GM19099 (cell line): ENCODE measurements around the gene CGAS.
A peak's percentile ranks its signal among the peaks of the same experiment; 100 is the strongest.

ENCODE experiments used
- POLR2A ChIP-seq: IDR thresholded peaks from 3 replicates; pipeline ENCODE4 v1.6.1; 2011; ENCODE audit warnings: low read depth; ENCODE audit not compliant: insufficient read length; ENCODE audit errors: extremely low read depth

CGAS gene

DNA sequence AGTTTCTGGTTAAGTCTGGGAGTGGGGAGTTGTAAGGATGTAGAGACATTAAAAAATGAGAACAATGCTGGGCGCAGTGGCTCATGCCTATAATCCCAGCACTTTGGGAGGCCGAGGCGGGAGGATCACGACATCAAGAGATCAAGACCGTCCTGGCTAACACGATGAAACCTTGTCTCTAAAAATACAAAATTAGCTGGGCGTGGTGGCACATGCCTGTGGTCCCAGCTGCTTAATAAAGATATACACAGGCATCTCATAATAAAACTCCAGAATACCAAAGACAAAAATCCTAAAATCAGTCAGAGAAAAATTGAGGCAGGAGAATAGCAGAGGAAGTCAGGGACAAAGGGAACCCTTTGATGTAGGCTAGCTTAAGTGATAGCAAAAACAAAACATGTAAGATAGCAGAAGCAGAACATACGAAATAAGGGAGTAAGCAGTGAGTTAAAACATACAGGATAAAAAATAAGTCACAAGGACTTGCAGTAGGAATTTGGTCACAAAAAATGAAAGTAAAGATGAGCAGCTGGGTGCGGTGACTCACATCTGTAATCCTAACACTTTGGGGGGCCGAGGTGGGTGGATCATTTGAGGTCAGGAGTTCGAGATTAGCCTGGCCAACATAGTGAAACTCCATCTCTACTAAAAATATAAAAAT lies 33.9 kb downstream of the CGAS start:
- no peak for TF ChIP-seq POLR2A

DNA sequence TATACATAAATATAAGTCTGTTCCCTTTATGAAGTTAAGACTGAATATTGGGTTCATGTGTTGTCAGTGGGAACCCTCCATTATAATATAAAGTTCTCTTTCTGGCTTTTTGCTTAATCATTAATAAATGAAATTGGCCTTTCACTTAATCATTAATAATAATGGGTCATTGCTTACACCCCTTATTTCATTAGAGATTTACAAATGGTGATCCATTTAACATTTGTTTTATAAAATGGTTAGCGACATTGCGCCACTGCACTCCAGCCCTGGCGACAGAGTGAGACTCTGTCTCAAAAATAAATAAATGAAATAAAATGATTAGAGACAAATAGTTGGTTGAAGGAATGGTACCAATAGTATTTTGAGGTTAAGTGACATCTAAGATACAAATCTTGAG lies 39.0 kb downstream of the CGAS start:
- TF ChIP-seq POLR2A, result no peak

DNA sequence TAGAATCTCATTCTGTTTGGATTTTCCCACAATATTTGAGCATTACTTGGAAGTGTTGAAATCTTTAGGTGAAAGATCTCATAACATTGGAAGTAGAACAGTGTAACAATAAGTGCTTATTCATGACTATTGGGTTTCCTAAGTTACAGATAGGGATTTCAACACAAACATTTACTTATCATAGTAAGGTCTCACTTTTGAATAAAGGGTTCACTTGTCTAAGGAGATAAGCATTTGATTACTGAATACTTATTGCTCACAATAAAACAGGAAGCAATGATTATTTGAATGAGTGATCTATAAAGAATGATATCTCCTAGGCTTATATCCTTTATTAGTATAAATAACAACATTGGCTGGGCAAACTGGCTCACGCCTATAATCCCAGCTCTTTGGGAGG lies 42.7 kb downstream of the CGAS start:
- TF ChIP-seq POLR2A, result no peak

DNA sequence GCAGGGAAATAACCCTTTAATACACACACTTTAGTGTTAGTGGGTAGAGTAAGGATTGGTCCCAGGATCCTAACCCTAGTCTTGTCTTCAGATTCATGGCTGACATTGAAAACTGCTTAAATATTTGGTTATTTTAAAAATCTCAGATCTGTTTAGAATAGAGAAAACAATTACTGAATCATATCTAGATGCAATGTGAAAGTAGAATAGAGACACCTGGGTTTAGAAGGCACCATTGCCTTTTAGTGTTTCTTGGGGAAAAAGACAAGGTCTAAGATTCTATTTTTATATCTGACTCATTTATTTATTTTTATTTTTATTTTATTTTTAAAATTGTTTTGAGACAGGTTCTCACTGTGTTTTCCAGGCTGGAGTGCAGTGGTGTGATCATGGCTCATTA lies 51.4 kb downstream of the CGAS start:
- TF ChIP-seq POLR2A, result no peak

DNA sequence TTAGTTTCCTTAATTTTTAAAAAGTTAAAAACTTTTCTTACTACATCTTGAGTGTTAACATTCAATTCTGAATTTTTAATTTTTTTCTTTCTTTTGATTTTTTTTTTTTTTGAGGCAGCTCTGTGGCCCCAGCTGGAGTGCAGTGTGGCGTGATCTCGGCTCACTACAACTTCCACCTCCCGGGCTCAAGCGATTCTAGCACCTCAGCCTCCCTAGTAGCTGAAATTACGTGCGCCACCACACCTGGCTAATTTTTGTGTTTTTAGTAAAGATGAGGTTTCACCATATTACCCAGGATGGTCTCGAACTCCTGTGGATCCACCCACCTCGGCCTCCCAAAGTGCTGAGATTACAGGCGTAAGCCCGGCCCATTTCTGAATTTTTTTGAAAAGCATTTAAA lies 56.2 kb downstream of the CGAS start:
- TF ChIP-seq POLR2A, result no peak

DNA sequence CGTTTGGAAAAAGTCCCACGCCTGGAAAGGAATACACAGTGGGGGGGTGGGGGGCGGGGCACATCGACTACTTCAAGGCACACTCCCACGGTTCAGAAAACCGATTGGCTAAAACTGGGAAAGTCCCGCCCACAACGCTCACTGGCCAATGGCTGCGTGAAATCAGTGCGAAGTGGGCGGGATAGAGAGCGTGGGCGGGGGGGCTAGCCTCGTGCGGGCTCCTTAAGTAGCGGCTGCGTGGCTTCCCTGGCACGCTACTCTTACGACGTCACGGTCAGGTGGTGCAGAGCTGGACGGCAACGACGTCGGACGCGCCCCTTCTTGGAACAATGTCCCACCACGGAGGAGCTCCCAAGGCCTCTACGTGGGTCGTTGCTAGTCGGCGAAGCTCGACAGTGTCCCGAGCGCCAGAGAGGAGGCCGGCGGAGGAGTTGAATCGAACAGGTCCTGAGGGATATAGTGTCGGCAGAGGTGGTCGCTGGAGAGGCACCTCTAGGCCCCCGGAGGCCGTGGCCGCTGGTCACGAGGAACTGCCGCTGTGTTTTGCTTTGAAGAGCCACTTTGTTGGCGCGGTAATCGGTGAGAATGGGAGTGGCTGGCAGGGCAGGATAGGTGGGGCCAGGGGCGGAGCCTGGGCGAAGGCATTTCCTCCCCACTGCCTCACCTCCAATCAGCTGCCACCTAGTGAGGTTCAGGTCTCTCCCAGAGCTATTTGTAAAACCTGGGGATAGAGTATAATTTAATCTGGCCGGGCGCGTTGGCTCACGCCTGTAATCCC lies 57.3 kb downstream of the CGAS start, which contains the start of gene DDX43:
Gene DDX43, plus strand, starts transcription at position 252 of the 778 bp plus-strand sequence. Its CDS starts 78 bp downstream, at position 330.
- TF ChIP-seq POLR2A, result no peak

DNA sequence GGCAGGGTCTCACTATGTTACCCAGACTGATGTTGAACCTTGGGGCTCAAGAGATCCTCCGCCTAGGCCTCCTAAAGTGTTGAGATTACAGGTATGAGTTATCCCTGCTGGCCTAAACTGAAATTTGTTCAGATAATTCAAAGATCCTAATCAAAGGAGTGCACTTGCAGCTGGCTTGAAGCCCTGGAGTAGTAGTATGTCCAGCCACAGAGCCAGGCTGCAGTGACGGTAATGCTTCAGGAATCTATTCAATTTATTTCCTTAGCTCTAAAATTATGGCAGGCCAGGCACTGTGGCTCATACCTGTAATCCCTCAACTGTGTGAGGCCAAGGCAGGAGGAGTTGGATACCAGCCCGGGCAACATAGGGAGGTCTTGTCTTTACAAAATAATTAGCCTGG lies 58.8 kb downstream of the CGAS start:
- TF ChIP-seq POLR2A, result no peak

DNA sequence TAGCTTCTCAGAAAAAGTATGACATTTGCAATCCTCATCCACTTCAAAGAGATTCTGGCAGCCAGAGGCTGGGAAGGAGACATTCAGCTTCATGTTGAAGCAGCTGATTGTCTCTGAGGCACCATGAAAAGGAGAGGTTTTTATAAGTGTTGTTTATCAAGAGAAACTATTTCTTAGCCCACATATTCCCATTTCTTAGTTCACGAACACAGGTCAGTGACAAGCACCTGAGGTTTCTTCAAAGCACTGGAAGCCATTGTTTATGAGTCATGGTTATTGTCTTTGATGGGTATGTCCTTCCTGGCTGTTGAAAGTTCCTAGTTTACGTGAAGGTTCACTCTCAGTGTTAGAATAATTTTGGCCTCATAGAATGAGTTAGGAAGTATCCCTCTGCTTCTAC lies 60.4 kb downstream of the CGAS start:
- TF ChIP-seq POLR2A, result no peak

DNA sequence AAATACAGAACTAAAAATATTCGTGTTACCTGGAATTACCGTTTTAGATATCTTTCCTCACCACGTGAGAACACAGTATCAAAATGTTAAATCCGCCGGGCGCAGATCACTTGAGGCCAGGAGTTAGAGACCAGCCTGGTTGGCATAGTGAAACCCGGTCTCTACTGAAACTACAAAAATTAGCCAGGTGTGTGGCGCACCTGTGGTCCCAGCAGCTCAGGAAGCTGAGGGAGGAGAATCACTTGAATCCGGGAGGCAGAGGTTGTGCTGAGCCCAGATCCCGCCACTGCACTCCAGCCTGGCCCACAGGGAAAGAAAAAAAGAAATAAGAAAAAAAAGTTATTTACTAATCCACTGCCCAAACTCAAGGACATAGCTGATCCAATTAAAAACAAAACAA lies 62.2 kb downstream of the CGAS start:
- no peak for TF ChIP-seq POLR2A

DNA sequence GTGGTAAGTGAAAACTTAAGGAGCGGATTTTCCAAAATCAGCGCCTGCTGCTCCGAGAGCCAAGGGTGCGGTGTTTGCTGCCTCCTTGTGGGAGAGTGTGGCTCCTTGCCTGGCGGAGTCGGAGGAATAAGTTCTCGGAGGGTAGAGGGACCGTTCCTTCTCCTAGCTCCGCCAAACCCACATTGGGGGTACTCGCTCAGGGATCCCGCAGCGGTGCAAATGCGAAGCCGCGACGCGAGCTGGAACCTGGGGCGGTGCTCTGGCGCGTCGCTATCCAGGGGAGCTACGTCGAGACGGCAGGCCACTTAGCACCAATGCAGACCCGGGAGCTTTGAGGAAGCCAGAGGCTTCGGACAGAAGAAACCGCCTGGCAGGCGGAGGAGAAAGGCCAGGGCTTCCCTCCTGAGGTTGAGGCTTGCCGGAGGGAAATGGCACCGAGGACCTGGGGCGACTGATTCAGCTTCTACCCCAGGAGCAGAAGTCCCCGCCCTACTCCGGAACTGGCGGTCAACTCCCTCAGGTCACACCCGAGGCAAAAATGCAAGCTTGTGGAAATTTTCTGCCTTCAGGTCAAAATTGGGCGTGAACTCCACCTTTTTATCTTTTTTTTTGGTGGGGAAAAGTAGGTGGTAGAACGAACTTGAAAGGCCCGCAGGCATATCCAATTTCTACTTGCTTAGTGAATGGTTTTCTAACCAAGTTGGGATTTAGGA lies 63.1 kb downstream of the CGAS start:
- peak; percentile 46 for TF ChIP-seq POLR2A

DNA sequence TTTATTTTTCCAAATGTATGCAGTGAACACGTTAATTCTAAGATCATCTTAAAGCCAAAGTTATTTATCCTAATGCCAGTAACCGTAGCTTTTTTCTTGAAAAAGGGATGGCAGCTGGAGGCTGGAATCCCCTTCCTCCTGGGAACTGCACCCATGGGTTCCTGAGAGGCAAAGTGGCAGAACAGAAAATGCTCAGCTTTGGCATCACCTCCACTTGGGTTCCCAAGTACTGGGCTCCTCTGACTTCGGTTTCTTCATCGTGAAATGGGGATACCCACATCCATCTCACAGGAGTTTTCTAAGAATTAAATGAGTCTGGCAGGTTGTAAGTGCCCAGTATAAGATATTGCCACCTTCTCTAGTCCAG lies 63.7 kb downstream of the CGAS start:
- TF ChIP-seq POLR2A, result no peak

DNA sequence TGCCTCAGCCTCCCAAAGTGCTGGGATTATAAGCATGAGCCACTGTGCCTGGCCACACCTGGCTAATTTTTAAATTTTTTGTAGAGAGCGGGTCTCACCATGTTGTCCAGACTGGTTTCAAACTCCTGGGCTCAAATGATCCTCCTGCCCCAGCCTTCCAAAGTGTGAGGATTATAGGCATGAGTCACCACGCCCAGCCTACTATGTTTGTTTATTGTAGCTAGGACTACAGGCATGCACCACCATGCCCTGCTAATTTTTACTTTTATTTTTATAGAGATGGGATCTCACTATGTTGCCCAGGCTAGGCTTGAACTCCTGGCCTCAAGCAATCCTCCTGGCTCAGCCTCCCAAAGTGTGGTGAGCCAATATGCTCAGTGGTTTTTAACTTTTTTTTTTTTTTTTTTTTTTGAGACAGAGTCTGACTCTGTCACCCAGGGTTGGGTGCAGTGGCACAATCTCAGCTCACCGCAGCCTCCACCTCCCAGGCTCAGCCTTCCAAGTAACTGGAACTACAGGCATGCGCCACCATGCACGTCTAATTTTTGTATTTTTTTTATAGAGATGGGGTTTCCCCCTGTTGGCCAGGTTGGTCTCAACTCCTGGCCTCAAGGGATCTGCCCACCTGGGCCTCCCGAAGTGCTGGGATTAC lies 69.5 kb downstream of the CGAS start:
- TF ChIP-seq POLR2A, result no peak

DNA sequence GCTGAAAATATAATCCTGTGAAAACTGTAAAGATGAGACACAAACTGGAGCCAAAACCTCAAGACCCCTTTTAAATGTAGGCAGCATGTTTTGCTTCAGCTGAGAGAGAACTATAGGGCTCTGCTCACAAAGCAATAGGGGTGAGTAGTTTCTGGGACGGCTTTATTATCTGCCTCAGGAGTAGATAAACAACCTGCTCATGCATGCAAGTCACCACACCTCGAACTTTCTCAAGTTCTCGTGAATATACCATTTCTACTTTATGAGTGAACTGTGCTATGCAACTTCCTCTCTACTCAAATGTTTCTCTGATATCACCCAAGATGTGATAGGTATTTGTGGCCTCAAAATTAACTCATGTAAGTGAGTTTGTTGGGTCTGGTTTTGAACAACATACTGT lies 74.9 kb downstream of the CGAS start:
- TF ChIP-seq POLR2A, result no peak

DNA sequence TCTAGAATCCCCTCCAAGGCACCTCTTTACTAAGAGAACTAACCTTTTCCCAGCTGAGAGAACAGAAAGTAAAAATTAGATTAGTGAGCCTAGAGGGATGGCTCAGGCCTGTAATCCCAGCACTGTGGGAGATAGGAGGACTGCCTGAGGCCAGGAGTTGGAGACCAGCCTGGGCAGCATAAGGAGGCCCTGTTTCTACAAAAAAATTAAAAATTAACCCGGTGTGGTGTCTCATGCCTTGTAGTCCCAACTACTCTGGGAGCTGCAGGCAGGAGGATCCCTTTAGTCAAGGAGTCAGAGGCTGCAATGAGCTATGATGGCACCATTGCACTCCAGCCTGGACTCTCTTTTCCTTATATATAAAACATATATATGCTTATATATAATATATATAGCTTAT lies 76.9 kb downstream of the CGAS start:
- TF ChIP-seq POLR2A, result no peak
